MV-4-11 (cell line): ENCODE data around the gene NUP214.
"Not testable (repeated sequence)": the region's sequence is repeated elsewhere in the genome, so short reads cannot be mapped to it uniquely, and the experiment has no call there.

ENCODE experiments used
- DNase-seq: peaks from one replicate; lab custom pipeline; 2025; lab: John Stamatoyannopoulos, UW

The NUP214 gene

DNA sequence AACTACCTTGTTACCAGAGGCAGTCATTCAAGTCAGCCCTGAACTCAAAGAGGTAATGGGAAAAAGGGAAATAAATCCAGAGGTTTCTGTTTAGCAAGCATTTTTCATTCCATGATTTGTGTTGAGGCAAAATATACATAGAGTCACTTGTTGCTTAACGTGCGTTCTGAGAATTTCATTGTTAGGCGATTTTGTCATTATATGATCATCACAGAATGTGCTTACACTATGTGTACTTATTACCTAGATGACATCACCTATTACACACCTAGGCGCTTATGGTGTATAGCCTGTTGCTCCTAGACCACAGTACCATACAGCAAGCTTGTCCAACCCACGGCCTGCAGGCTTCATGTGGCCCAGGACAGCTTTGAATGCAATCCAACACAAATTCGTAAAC is 36.2 kb downstream of the NUP214 start:
- no peak for DNase-seq

DNA sequence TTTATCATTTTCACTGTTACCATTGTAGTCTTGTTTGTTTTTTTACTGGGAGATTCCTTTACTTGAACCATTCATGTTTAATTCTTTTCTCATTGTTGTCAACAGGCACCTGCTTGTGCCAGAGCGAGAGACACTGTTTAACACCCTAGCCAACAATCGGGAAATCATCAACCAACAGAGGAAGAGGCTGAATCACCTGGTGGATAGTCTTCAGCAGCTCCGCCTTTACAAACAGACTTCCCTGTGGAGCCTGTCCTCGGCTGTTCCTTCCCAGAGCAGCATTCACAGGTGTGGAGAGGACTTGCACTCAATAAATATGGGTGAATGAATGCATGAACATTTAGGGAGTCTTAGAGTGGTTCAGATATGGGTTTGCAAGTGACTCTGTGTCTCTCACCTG is 37.5 kb downstream of the NUP214 start:
- no peak for DNase-seq

DNA sequence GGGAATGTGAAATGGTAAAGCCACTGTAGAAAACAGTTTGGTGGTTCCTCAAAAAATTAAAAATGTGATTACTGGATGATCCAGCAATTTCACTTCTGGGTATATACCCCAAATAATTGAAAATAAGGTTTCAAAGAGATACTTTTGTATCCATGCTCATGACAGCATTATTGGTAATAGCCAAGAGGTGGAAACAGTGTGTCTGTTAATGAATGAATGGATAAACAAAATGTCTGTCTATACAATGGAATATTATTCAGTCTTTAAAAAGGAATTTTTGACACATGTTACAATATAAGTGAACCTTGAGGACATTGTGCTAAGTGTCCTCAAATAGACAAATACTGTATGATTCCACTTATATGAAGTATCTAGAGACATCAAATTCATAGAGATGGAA is 40.1 kb downstream of the NUP214 start:
- no peak for DNase-seq

DNA sequence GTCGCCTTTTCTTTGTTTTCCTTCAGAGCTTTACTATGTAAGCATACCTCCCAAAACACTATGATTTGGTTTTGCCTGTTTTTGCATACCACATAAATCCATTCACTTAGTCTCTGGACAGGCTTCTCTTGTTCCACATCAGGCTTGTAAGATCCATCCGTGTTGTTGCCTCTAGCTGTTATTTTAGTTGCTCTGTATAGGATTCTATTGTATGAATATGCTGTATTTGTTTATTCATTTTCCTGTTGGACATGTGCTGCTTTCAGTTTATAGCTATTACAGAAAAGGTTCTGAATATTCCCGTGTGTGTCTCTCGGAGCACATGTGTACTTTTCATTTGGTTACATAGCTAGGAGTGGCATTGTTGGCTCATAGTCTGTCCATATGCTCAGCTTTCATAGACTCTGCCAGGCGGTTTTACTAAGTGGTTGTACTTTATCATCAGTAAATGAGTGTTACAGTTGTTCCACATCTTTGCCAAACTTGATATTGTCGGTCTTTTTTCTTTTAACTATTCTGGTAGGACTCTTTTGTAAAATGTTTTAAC is 41.8 kb downstream of the NUP214 start:
- DNase-seq, result no peak

DNA sequence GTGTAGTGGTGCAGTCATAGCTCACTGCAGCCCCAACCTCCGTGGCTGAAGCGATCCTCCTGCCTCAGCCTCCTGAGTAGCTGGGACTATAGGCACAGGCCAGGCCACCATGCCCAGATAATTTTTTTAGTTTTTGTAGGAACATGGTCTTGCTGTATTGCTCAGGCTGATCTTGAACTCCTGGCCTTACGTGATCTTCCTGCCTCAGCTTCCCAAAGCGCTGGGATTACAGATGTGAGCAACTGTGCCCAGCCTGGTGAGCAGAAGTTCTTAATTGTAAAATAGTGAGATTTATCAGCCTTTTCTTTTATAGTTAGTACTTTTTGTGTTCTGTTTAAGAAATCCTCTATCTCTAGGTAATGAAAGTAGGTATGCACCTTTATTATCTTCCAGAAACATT is 42.5 kb downstream of the NUP214 start:
- no peak for DNase-seq

DNA sequence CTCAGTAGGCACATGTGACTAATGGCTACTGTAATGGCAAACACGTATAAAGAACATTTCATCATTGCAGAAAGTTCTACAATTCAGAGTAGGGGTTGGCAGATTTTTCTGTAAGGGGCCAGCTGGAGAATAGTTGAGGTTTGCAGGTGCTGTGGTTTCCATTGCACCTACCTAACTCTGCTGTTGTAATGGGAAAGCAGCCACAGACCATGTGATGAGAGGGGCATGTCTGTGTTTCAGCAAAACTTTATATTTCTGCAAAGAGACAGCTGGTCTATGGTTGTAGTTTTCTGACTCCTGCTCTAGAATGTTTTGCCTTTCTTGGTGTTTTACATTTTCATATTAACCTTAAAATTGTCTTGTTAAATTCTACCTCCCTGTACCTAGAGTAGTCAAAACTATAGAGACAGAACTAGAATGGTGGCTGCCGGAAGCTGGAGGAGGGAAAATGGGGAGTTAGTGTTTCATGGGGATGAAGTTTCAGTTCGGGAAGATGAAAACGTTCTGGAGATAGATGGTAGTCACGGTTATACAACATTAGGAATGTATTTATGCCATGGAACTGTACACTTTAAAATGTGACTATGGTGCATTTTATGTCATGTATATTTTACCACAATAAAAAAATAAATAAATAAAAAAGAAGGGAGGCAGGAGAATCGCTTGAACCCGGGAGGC is 44.3 kb downstream of the NUP214 start:
- DNase-seq, result no peak

DNA sequence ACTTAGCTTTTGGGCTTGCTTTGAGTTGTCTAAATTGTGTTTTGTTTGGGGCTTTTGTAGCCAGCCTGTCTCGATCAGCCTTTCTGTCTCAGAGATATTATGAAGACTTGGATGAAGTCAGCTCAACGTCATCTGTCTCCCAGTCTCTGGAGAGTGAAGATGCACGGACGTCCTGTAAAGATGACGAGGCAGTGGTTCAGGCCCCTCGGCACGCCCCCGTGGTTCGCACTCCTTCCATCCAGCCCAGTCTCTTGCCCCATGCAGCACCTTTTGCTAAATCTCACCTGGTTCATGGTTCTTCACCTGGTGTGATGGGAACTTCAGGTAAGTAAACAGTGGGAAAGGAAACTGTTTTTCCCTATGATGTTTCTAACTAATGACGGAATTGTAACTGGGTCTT is 48.6 kb downstream of the NUP214 start:
- DNase-seq, result no peak

DNA sequence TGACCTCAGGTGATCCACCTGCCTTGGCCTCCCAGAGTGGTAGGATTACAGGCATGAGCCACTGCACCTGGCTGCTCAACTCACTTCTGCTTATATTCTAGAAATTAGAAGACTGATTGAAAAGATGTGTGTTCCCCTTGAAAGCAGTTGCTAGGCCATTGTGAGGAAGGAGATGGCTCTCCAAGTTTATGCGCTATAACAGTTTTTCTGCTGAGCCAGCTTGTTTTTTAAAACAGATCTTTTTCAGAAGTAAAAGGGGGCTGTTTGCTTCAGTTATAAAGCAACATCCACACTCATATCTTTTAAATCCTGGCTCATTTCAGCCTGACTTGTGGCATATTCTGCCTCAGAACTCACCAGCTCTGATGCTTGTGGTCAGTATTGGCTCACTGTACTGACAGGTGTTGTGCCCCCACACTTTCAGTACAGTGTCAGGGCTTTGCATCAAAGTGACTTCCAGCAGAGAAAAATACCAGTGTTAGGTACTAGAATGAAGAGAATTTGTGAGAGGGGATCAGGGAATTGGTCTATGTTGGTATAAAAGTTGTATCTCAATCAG is 49.4 kb downstream of the NUP214 start:
- DNase-seq, result no peak

DNA sequence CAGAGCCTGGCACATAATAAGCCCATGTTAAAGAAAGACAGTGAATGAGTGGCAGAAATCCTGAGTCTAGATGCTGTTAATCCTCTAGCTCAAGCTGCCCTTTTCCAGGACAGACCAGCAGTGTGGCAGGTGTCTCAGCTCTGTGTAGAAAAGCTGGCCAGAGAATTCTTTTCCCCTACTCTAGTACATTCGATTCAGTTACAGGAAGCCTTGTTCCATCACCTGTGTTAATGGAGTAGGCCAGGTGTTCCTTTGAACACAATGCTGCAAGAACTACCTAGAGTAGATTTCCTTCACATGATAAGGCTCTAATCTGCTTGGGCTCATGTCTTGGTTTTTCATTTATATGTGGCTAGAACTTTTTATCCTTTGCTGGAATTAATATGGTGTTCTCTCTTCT is 52.5 kb downstream of the NUP214 start:
- no peak for DNase-seq

DNA sequence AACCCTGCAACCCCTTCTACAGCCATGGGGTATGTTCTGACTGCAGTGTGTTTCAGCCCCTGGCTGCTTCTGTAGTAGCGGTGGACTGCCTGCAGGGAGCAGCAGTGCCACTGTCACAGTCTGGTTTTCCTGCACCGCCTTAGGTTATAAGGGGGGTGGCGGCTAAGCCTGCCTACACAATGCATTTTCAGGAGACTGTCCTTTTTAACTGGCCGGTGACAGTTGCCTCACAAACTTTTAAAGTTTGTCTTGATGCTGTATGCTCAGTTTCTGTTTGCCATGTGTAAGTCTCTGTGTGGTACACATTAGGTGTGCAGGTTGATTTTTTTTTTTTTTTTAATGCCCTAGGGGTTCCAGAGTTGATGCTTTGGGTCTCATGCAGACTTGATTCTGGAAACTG is 53.0 kb downstream of the NUP214 start:
- peak; percentile 59 for DNase-seq

DNA sequence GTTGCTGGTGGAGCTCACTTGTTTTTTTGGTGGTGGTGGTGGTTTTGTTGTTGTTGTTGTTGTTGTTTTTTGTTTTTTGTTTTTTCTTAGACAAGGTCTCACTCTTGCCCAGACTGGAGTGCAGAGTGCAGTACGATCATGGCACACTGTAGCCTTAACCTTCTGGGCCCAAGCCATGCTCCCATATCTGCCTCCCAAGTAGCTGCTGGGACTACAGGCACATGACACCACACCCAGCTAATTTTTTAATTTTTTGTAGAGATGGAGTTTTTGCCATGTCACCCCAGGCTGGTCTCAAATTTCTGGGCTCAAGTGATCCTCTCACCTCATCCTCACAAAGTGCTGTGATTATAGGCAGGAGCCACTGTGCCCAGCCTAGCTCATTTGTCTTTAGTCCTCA is 53.5 kb downstream of the NUP214 start:
- DNase-seq, result no peak

DNA sequence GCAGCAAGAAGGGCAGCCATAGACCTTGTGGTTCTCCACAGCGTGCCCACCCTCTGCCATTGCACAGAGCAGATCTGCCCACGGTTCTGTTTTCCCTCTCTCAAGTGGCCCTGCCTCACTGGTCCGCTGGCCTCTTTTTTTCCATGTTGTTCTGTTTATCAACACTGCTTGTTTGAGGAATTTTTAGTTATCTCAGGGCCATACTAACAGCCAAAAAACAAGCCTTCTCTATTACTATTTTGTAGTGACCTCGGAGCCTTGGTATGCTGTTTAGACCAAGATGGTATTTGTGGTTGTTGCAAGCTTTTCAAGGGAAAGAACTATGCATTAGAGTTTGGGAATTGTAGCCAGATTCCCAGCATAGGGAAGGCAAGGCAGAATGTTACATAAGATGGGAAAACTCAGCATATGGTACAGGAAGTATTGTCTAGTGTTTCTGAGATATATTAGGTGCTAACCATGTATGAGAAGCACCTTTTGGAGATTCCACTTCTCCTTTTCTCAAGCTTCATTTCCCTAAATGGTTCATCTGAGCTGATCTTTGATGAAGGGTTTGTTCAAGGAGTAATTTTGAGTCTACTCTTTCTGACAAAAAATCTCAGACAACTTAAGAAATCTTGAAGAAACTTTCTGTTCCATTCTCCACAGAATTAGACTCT is 54.3 kb downstream of the NUP214 start:
- DNase-seq, result peak; percentile 69

DNA sequence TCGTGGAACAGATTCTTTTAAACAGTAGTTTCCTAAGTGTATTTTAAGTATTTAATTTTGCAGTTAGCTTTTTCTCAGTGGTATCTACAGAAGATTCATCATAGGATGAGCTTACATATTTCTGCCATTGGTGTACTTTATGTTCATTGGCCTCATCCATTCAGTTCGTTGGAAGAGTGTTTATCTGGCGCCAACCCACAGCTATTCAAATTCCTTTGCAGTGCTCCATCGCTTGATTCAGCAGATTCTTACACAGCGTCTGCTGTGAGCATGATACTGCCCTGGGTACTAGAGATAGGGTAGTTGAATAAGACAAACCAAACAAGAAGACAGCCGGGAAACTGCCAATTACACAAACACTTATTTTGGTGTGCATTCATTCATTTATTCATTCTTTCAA is 55.1 kb downstream of the NUP214 start:
- no peak for DNase-seq

DNA sequence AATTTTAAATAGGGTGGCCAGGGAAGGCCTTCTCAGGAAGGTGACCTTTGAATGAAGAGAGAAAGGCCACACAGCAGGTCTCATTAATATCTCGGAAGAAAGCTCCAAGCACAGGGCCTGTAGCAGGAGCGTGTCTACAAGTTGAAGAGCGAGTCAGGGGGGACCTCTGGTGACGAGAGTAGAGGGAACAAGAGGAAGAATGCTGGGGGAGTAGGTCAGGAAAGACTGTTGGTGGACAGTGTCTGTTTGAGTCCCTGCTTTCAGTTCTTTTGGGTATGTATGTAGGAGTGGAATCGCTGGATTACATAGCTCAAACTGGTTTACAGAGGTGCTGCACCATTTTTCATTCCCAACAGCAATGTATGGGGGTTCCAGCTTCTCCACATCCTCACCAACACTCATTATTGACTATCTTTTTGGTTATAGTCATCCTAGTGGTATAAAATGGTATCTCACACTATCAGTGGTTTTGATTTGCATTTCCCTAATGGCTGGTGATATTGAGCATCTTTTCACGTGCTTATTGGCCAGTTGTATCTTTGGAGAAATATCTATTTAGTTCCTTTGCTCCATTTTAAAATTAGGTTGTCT is 55.8 kb downstream of the NUP214 start:
- DNase-seq, result no peak

DNA sequence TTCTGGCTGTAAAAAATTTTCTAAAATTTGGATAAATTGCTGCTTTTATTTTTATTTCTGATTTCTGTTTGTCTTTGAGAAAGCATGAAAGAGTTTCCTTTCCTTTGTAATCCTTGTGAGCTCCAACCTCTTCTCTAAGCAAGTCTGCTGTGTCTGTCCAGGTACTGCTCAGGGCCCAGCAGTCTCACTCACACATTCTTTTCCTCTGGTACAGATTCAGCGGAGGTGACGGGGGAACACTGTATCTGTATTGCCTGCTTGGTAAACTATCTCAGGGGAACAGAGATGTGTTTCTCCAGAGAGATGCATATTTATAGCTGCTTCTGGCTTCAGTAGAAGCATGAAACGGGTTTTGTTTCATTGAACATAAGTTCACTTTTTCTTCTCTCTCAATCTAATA is 60.5 kb downstream of the NUP214 start:
- DNase-seq, result no peak

DNA sequence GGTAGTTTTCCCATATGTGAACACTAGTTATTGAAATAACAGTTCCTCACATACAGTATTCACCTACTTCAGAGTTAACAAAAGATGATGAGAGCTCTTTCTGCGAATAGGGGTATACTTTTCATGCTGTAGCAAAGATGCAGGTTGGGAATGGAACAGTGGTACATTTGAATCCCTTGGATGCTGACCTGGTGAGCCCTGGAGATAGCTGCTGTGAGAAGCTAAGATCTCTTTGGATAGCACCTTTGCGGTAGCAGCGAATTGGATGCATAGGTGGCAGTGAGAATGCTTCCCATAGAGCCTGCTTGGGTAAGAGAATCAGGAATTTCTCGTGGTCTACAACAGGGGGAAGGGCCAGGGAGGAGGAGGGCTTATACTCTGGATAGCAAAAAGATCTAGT is 61.2 kb downstream of the NUP214 start:
- no peak for DNase-seq

DNA sequence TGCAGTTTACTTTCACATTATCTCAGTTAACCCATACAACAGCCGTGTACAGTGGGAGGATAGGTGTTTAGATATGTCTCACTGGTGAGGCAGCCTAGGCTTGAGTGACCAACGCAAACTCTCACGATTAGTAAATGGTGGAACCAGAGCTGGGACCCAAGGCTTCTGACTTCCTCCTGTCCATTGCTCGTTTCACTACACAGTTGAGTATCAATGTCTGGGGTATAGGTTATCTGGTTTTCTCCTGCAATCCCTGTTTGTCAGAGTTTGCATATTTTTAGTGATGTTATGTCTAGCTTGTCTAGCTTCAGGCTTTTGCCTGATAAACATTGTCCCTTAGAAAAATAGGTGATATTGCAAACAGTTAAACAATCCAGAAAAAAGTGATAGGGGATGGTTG is 62.6 kb downstream of the NUP214 start:
- DNase-seq, result no peak

DNA sequence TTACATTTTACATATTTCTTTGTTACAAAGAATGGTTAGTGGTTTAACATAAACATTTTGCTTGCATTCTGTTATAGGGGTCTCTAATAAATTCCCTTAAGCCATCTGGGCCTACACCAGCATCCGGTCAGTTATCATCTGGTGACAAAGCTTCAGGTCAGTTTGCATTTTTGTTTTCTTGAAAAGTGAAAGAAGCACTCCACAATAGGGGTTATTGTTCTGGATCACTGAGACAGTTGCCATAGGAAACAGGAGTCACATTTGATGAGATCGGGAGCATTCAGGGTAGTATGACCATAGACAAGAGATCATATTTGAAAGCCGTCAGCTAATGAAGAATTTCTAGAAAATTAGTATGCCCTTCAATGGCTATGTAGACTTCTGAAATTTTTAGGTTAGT is 63.6 kb downstream of the NUP214 start:
- no peak for DNase-seq

DNA sequence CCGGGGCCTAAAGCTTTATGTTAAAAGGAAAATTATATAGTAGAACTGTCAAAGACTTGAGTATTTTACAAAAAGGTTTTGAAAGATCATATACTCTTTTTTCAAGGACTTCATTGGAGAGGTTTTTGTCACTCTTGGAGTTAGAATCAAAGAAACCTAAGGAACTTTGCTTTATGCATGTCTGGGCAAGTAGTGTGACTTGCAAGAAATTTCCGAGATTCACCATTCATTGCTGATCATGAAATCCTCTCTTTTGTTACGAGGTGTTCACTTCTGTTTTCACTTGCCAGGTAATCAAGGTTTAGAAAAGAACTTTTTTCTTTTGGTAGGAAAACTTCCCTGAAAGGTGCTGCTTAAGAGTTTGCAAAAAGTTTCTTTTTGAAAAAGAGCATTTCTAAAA is 64.8 kb downstream of the NUP214 start:
- DNase-seq, result no peak

DNA sequence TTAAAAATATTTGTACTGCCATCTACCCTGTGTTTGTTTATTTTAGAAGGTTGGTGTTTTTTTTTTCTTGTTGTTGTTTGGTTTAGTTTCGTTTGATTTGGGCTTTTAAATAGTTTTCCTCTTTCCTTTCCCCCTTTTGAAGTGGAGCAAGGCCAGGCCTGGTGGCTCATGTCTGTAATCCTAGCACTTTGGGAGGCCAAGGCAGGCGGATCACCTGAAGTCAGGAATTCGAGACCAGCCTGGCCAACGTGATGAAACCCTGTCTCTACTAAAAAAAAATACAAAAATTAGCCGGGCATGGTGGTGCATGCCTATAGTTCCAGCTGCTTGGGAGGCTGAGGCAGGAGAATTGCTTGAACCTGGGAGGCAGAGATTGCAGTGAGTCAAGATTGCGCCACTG is 65.6 kb downstream of the NUP214 start:
- not testable (repeated sequence) for DNase-seq

DNA sequence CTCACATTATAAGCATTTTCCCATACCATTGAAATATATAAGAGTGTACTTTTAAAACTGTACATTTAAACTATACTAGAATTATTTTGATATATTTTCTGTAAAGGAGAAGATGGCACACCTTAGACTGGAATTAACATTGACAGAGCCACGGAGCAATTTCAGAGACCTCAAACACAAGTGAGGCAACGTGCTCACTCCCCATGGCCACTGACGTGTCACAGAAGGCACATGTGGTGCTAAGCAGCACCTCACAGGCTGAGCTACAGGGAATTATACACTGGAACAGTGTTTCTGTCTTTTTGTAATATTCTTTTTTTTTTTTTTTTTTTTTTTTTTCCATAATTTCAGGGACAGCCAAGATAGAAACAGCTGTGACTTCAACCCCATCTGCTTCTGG is 66.5 kb downstream of the NUP214 start:
- DNase-seq, result no peak

DNA sequence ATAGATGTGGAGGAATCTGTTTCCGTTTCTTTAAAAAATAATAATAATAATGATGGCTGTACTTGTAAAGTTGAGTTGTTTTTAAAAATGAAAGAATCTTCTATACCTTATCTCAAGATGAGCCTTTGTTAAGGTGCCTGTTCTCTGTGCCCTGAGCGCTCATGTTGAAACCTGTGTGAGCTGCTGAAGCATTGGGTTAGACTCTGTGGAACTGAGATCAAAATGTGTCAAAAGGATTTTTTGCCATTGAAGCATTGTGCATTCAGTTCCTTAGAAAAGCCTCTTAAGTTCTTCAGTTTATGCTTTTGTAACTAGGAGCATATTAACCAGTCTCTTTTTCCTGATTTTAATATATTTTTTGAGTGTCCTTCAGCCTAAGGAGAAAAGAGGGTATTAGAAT is 67.7 kb downstream of the NUP214 start:
- no peak for DNase-seq

DNA sequence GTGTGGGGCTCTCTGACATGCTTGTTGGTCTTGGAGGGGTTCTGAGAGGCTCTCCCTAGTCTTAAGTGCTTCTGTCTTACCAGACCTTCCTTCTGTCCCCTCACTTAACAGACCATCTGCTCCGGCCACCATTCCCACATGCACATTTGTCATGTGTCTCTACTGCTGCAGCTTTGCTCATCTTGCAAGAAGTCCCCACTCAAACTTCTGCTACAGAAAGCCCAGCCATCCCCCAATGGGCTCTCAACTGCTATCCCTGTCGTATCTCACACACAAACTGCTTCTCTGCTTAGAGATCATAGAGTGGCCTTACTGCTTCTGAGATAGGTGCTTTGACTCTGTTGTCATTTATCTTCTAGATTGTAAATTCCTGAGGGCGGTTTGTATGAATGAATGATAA is 69.4 kb downstream of the NUP214 start:
- no peak for DNase-seq
